HCT116 (cell line): ENCODE measurements around the gene PTPN2. TPM values are rescaled to one million over a fixed set of nuclear protein-coding genes. Genes with fewer than 3 reads are reported as not detected.

ENCODE experiments used
- ATAC-seq: fragments of 200-7000 bp; cut with Tn5 transposase; 2 replicates; pipeline ENCODE4 v1.9.1; 2020; ENCODE audit warnings: mild to moderate bottlenecking, moderate library complexity
- BruUV-seq: library from RNA; stranded (reverse); fragments of 400-500 nt; replicated peaks from 2 replicates; lab custom pipeline; 2021; lab: Mats Ljungman, UMichigan
- CTCF ChIA-PET: fragments of 300-600 bp; sonication (Branson Sonifier 250); formaldehyde crosslinking; loops from one replicate; lab custom pipeline; 2021; ENCODE audit warnings: antibody characterized with exemption; lab: Charles Lee
- POLR2A ChIA-PET: fragments of 300-600, 350-600 bp; sonication (Branson Sonifier 250); formaldehyde crosslinking; loops from one replicate; lab custom pipeline; 2021; ENCODE audit warnings: antibody characterized with exemption; lab: Charles Lee
- RAD21 ChIA-PET, 2 experiments: fragments of 300-600 bp; sonication (Branson Sonifier 250); formaldehyde crosslinking; loops; one replicate each; lab custom pipeline; 2023; ENCODE audit warnings: low total read pairs in 2 of 2; ENCODE audit not compliant: uncharacterized antibody in 2 of 2, unreplicated experiment in 2 of 2, low non-redundant PET in 1 of 2; lab: Charles Lee
- DNase-seq: peaks from one replicate; pipeline ENCODE4 v3.0.0-alpha.2; 2010; ENCODE audit warnings: low read depth, low spot score
- H2AFZ ChIP-seq: fragments of 200-600 bp; shearing (Covaris generic), sonication (generic); 2 replicates; pipeline ENCODE4 v1.6.1; 2017; ENCODE audit warnings: low read depth, mixed run types, mixed read lengths, antibody characterized with exemption, low read length; ENCODE audit not compliant: poor library complexity, severe bottlenecking
- H3K27ac ChIP-seq: 2 replicates; pipeline ENCODE4 v1.5.1; 2012; ENCODE audit warnings: low read depth, low read length
- H3K27me3 ChIP-seq: fragments of 200-600 bp; sonication (generic); 2 replicates; pipeline ENCODE4 v1.6.1; 2016; ENCODE audit warnings: mixed run types, low read length, mixed read lengths; ENCODE audit not compliant: insufficient read depth
- H3K36me3 ChIP-seq, 2 experiments: fragments of 200-500 bp in 1 of 2; fragments of 200-600 bp in 1 of 2; sonication (Bioruptor generic) in 1 of 2; sonication (generic) in 1 of 2; 2 replicates each; pipeline versions ENCODE4 v1.5.1 to v1.6.1; 2014 to 2016; ENCODE audit warnings: low read length in 2 of 2, inconsistent platforms in 1 of 2, mixed read lengths in 1 of 2, mixed run types in 1 of 2; ENCODE audit not compliant: insufficient read depth in 2 of 2, control insufficient read depth in 1 of 2
- H3K4me1 ChIP-seq, 2 experiments: fragments of 200-600 bp in 1 of 2; sonication (generic) in 1 of 2; 2 replicates each; pipeline versions ENCODE4 v1.5.1 to v1.6.1; 2012 to 2017; ENCODE audit warnings: low read length in 2 of 2, inconsistent platforms in 1 of 2, mild to moderate bottlenecking in 1 of 2, mixed read lengths in 1 of 2, mixed run types in 1 of 2, moderate library complexity in 1 of 2; ENCODE audit not compliant: insufficient read depth in 2 of 2, control insufficient read depth in 1 of 2
- H3K4me2 ChIP-seq: fragments of 200-600 bp; sonication (generic); 2 replicates; pipeline ENCODE4 v1.6.1; 2017; ENCODE audit warnings: mixed run types, low read length, mixed read lengths
- H3K4me3 ChIP-seq, 2 experiments: fragments of 200-600 bp in 1 of 2; sonication (generic) in 1 of 2; replicated peaks in 1 of 2; 2 replicates each; pipeline ENCODE4 v1.5.1; 2011 to 2016; ENCODE audit warnings: low read length in 2 of 2, control low read depth in 1 of 2, low read depth in 1 of 2, mild to moderate bottlenecking in 1 of 2, mixed read lengths in 1 of 2, mixed run types in 1 of 2
- H3K79me2 ChIP-seq: fragments of 200-600 bp; sonication (generic); 2 replicates; pipeline ENCODE4 v1.6.1; 2017; ENCODE audit warnings: mild to moderate bottlenecking, mixed run types, low read length, moderate library complexity, mixed read lengths; ENCODE audit not compliant: insufficient read depth
- H3K9ac ChIP-seq: fragments of 200-600 bp; sonication (generic); 2 replicates; pipeline ENCODE4 v1.6.1; 2016; ENCODE audit warnings: low read length, mixed read lengths
- H3K9me2 ChIP-seq: fragments of 200-600 bp; sonication (generic), shearing (Covaris generic); 2 replicates; pipeline ENCODE4 v1.6.1; 2017; ENCODE audit warnings: mixed run types, mild to moderate bottlenecking, moderate library complexity; ENCODE audit not compliant: insufficient read depth
- H3K9me3 ChIP-seq, 2 experiments: fragments of 200-500 bp in 1 of 2; fragments of 200-600 bp in 1 of 2; sonication (Bioruptor generic) in 1 of 2; sonication (generic) in 1 of 2; 2 replicates each; pipeline ENCODE4 v1.6.1; 2014 to 2017; ENCODE audit warnings: low read length in 2 of 2, mixed read lengths in 2 of 2, inconsistent platforms in 1 of 2, low read depth in 1 of 2, mild to moderate bottlenecking in 1 of 2, mixed run types in 1 of 2, moderate library complexity in 1 of 2; ENCODE audit not compliant: control insufficient read depth in 1 of 2, insufficient read depth in 1 of 2
- H4K20me1 ChIP-seq: fragments of 200-600 bp; sonication (generic), shearing (Covaris generic); 2 replicates; pipeline ENCODE4 v1.6.1; 2017; ENCODE audit warnings: mixed run types, mild to moderate bottlenecking, moderate library complexity; ENCODE audit not compliant: insufficient read depth
- CEBPB ChIP-seq: IDR thresholded peaks from 2 replicates; pipeline ENCODE4 v1.6.1; 2012; ENCODE audit warnings: low read depth
- FOSL1 ChIP-seq: IDR thresholded peaks from 2 replicates; pipeline ENCODE4 v1.6.1; 2012; ENCODE audit warnings: low read depth
- SIN3A ChIP-seq: IDR thresholded peaks from 2 replicates; pipeline ENCODE4 v1.6.1; 2012; ENCODE audit warnings: low read depth
- TCF7L2 ChIP-seq: IDR thresholded peaks from 2 replicates; pipeline ENCODE4 v1.7.0; 2011; ENCODE audit warnings: borderline replicate concordance, inconsistent platforms; ENCODE audit not compliant: insufficient read depth, insufficient read length; ENCODE audit errors: extremely low read depth
- ZNF274 ChIP-seq: fragments of 200-500 bp; sonication (Bioruptor generic); IDR thresholded peaks from 2 replicates; pipeline ENCODE4 v1.6.1; 2014; ENCODE audit warnings: mild to moderate bottlenecking, low read depth, low read length, inconsistent platforms
- intact Hi-C: fragments of 100-400 bp; cut with micrococcal nuclease; formaldehyde crosslinking; loops from 2 replicates; pipeline ENCODE4 v1.10.0; 2022
- total RNA-seq: library from RNA; stranded (reverse); gene quantifications from one replicate; pipeline ENCODE4 v1.2.1, GENCODE V29; 2021; ENCODE audit not compliant: unreplicated experiment
- TF ChIP-seq, protein P1 (sequence below): IDR thresholded peaks from 2 replicates; pipeline ENCODE4 v1.6.1; 2011; ENCODE audit warnings: mild to moderate bottlenecking, low read length, moderate library complexity; ENCODE audit not compliant: insufficient replicate concordance; ENCODE audit errors: extremely low read depth
- TF ChIP-seq, protein P2 (sequence below): IDR thresholded peaks from 2 replicates; pipeline ENCODE4 v1.6.1; 2012; ENCODE audit warnings: low read depth

The PTPN2 gene
- total RNA-seq, 1 experiment from 2014 or later: 50.3 TPM

DNA sequence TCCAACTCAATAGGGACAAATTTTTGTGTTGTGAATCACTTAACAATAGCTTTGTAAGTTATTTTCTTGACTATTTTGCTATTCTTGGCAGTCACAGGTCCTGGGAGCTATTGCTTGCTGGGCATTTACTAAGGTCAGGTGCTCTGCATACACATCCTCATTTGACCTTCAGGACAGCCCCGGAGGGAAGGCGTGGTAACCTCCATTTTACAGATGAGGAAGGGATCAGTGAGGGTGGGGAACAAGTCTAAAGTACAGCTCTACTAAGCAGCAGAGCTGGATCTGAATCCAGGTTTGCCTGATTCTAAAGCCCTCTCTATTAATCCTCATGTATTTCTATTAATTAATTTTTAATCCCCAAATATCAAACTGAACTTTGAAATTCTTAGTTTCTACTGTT is 58.8 kb downstream of the PTPN2 start (continued):
- TF ChIP-seq, protein P1, sequence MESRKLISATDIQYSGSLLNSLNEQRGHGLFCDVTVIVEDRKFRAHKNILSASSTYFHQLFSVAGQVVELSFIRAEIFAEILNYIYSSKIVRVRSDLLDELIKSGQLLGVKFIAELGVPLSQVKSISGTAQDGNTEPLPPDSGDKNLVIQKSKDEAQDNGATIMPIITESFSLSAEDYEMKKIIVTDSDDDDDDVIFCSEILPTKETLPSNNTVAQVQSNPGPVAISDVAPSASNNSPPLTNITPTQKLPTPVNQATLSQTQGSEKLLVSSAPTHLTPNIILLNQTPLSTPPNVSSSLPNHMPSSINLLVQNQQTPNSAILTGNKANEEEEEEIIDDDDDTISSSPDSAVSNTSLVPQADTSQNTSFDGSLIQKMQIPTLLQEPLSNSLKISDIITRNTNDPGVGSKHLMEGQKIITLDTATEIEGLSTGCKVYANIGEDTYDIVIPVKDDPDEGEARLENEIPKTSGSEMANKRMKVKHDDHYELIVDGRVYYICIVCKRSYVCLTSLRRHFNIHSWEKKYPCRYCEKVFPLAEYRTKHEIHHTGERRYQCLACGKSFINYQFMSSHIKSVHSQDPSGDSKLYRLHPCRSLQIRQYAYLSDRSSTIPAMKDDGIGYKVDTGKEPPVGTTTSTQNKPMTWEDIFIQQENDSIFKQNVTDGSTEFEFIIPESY: no peak

DNA sequence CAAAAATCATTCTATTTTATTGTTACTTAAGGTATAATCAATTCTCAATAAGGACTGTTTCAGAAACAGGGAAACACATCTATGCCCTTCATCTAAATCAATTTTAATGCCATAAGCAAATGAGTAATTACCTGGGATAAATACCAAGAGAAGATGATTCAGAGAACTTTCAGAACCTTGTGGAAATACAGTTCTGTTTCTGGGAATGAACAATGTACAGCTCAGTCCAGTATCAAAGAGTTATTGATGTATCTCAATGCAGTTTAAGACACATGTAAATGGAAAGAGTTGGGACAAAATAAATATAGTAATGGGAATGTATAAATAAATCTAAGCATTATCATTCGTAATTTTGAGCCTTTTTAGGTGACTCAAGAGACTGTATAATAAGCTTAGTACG is 60.1 kb downstream of the PTPN2 start:
- H3K9me2 ChIP-seq: no peaks in the 10 kb centered on the region
- CTCF ChIA-PET: no interaction called here
- intact Hi-C loops: no loop called here
- no peak overlapping the region for H2AFZ ChIP-seq
- POLR2A ChIA-PET: no interaction called here
- DNase-seq (no peak), ATAC-seq (no peak)
- no peak overlapping the region for H3K4me3 ChIP-seq
- 0 out of 4 replicates have a peak, but pooled peaks cover 0 to 4% of the 10 kb centered on the region in 2 experiments for H3K9me3 ChIP-seq
- no peaks in the 10 kb centered on the region for H4K20me1 ChIP-seq
- no peak overlapping the region for H3K9ac ChIP-seq
- H3K79me2 ChIP-seq: 0 out of 2 replicates have a peak, but pooled peaks cover 3% of the 10 kb centered on the region
- RAD21 ChIA-PET: no interaction called here
- peaks cover 0 to 16% of the 10 kb centered on the region in 2 experiments; a peak in 2 of 4 replicates for H3K36me3 ChIP-seq
- H3K27me3 ChIP-seq: no peaks in the 10 kb centered on the region
- H3K27ac ChIP-seq: no peak overlapping the region
- no peaks in the 10 kb centered on the region for H3K4me1 ChIP-seq
- BruUV-seq: TSS peak; percentile 17
- H3K4me2 ChIP-seq: no peak overlapping the region
- TF ChIP-seq TCF7L2 (no peak), CEBPB (no peak), FOSL1 (no peak), SIN3A (no peak), ZNF274 (no peak)
- TF ChIP-seq, protein P2, sequence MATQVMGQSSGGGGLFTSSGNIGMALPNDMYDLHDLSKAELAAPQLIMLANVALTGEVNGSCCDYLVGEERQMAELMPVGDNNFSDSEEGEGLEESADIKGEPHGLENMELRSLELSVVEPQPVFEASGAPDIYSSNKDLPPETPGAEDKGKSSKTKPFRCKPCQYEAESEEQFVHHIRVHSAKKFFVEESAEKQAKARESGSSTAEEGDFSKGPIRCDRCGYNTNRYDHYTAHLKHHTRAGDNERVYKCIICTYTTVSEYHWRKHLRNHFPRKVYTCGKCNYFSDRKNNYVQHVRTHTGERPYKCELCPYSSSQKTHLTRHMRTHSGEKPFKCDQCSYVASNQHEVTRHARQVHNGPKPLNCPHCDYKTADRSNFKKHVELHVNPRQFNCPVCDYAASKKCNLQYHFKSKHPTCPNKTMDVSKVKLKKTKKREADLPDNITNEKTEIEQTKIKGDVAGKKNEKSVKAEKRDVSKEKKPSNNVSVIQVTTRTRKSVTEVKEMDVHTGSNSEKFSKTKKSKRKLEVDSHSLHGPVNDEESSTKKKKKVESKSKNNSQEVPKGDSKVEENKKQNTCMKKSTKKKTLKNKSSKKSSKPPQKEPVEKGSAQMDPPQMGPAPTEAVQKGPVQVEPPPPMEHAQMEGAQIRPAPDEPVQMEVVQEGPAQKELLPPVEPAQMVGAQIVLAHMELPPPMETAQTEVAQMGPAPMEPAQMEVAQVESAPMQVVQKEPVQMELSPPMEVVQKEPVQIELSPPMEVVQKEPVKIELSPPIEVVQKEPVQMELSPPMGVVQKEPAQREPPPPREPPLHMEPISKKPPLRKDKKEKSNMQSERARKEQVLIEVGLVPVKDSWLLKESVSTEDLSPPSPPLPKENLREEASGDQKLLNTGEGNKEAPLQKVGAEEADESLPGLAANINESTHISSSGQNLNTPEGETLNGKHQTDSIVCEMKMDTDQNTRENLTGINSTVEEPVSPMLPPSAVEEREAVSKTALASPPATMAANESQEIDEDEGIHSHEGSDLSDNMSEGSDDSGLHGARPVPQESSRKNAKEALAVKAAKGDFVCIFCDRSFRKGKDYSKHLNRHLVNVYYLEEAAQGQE: no peak
- TF ChIP-seq, protein P1: no peak
